ENCODE data around the gene DDX50.
A peak's percentile ranks its signal among the peaks of the same experiment; 100 is the strongest.

The DDX50 gene

DNA sequence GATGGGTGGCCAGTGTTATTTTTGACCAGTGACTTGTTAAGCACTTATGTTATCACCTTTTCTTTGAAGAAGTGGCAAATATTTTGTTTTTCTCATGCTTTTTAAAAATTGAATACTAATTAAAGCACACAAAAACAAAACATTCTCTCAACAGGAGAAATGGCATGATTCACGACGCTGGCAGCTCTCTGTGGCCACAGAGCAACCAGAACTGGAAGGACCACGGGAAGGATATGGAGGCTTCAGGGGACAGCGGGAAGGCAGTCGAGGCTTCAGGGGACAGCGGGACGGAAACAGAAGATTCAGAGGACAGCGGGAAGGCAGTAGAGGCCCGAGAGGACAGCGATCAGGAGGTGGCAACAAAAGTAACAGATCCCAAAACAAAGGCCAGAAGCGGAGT lies 81.3 kb downstream of the DDX50 start:
- no peak for DNase-seq (ENCODE audit: low spot score)

DNA sequence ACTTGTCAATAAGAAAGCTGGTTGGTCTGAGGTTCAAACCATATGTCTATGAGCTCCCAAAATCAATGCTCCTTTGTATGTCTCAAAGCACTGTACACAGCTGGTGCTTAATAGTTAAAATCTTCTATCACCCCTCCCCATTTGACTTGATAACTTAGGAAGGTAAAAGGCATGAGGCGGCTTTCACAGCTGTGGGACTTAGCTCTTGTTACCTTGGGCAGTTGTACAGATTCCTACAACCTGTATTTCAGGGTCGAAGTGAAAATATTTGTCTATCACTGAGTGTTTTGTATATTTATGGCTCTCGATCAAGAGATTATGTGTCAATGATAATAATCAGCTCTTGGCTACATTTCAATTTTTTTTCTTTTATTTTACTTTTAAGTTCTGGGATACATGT lies 86.5 kb downstream of the DDX50 start:
- DNase-seq (ENCODE audit: low spot score), result no peak

DNA sequence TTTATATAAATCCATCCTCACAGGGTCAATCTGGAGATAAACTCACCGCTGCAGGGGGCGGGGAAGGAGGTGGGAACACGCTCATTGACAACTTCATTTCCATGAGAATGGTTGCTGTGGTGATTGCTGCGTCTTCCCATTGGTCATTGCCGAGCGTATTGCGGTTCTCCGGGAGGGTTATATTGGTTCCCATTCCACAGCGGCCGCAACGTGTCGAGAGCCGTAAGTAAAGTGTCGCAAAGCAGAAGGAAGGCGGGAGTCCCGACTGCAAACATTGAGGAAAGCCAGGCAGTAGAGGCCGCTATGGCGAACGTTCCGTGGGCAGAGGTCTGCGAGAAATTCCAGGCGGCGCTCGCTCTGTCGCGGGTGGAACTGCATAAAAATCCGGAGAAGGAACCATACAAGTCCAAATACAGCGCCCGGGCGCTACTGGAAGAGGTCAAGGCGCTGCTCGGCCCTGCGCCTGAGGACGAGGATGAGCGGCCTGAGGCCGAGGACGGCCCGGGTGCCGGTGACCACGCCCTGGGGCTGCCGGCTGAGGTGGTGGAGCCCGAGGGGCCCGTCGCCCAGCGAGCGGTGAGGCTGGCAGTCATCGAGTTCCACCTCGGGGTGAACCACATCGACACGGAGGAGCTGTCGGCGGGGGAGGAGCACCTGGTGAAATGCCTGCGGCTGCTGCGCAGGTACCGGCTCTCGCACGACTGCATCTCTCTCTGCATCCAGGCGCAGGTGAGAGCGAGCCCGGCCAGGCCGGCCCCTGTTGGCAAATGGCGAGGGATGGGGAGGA lies 87.6 kb downstream of the DDX50 start, which contains the start of gene KIFBP:
TSS of gene KIFBP (plus strand) at position 274 of the 787 bp plus-strand sequence. CDS start at position 304, 30 bp downstream.
- peak; percentile 90 for DNase-seq (ENCODE audit: low spot score)

DNA sequence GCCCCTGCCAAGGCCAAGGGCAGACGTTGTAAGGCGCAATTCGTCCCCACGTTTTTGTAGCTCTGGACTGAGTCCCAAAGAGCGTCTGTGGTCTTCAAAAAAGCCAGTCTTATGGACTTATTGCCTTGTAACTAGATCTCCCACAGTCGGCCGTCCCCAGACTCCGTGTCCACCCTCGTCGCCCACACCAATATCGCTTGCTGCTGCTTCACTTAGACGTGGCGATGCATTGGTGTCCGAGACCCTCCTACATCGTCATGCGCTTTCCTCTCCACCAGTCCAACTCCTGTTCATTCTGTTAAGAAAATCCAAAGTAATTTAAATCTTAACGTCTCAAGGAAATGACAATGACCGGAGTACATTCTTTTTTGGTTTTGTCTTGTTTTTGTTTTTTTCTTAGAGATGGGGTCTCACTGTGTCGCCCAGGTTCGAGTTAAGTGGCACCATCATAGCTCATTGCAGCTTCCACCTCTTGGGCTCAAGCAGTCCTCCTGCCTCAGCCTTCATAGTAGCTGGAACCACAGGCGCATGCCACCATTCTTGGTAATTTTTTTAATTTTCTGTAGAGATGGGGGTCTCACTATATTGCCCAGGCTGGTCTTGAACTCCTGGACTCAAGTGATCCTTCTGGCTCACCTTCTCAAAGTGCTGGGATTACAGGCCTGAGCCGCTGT lies 88.3 kb downstream of the DDX50 start:
- DNase-seq (ENCODE audit: low spot score), result no peak

DNA sequence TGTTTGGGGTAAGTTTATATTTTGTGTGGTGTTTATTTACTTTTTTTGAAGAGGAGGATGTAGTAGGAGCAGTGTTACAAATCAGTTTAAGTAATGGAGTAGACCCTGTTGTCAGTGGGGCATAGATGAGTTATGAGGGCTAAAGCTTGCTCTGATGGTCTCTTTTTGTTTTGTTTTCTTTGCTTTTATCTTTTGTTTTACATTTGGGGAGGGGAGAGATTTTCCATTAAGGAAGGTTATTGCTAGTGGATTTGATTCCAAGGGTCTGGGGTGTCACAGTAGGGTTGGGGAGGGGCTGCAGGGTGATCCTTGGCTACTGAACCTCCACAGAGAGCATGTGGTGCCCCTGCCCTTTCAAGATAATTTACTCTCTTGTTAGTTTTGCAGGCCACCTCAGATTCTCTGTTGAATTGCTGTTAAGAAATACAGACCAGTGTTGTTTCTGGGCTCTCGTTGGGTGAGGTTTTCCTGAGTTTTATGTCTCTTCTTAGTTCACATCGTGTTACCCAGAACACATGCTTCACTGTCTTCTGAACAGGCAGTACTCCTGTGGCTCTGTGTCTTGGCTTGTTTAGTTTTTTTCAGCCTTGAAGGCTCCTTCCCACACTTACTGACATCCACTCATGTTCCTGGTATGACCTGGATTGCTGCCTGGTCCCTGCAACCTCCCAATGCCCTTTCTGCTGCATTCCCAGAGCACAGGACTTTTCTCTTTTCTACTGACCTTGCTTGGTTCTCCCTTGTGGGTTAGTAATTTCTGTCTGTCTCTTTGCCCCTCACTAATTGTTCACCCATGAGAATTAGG lies 91.7 kb downstream of the DDX50 start:
- DNase-seq (ENCODE audit: low spot score), result no peak
